ENCODE data around the gene APOBEC4. TPM values are rescaled to one million over a fixed set of nuclear protein-coding genes. Genes with fewer than 3 reads are reported as not detected.

The APOBEC4 gene
- total RNA-seq, 1 donor from 2014 or later: not detected

DNA sequence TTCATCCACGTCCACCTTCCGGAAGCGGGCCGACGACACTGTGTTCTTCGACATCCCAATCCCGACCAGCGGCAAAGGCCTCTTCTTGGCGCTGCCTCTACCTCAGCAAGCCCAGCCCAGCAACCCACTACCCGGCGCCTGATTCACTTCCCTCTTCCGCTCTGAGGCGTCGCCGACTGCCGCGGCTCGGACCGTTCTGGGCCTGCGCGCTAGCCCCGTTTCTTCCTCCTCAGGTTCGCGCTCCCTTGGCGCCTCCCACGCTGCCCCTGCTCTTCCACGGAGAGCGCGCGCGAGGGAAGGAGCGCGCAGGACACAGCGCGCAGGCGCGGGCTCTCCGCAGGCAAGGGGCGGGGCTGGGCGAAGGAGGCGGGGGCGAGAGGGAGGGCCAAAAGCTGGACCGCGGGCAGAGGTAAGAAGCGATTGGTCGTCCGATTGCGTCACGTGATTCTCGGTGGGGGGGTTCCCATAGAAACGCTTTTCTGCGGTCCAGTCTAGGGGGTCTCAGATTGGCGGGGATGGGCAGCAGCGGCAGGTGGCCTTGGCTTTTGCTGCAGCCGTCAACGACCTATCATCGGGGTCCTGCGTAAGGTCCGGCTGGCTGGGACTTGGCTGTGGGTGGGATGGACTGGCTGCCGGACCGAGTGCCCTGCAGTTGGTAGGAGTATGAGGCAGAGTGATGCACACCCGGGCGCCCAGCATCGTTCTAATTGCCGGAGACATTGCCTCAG lies 17.3 kb downstream of the APOBEC4 start, which contains the start of gene ARPC5:
TSS of gene ARPC5 (minus strand) at position 178 of the 728 bp plus-strand sequence. CDS start at position 54, 124 bp downstream.
- TF ChIP-seq, protein P1, sequence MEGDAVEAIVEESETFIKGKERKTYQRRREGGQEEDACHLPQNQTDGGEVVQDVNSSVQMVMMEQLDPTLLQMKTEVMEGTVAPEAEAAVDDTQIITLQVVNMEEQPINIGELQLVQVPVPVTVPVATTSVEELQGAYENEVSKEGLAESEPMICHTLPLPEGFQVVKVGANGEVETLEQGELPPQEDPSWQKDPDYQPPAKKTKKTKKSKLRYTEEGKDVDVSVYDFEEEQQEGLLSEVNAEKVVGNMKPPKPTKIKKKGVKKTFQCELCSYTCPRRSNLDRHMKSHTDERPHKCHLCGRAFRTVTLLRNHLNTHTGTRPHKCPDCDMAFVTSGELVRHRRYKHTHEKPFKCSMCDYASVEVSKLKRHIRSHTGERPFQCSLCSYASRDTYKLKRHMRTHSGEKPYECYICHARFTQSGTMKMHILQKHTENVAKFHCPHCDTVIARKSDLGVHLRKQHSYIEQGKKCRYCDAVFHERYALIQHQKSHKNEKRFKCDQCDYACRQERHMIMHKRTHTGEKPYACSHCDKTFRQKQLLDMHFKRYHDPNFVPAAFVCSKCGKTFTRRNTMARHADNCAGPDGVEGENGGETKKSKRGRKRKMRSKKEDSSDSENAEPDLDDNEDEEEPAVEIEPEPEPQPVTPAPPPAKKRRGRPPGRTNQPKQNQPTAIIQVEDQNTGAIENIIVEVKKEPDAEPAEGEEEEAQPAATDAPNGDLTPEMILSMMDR (IDR thresholded peaks at IDR 0.05; ENCODE audit: unreplicated experiment): no peak
- Mint-ChIP-seq H3K4me1 (ENCODE audit: unreplicated experiment) (peaks cover 26% of the 10 kb centered on the region), H3K4me3 (ENCODE audit: unreplicated experiment) (peak within 1 kb of the TSS; percentile 99), H3K27ac (ENCODE audit: unreplicated experiment) (peak within 1 kb of the TSS; percentile 97), H3K36me3 (ENCODE audit: low read depth, unreplicated experiment) (peaks cover 2% of the 10 kb centered on the region), H3K27me3 (ENCODE audit: unreplicated experiment) (peaks cover 5% of the 10 kb centered on the region), H3K9me3 (ENCODE audit: unreplicated experiment) (no peaks in the 10 kb centered on the region)
- peak; percentile 97 for DNase-seq (ENCODE audit: low spot score)

DNA sequence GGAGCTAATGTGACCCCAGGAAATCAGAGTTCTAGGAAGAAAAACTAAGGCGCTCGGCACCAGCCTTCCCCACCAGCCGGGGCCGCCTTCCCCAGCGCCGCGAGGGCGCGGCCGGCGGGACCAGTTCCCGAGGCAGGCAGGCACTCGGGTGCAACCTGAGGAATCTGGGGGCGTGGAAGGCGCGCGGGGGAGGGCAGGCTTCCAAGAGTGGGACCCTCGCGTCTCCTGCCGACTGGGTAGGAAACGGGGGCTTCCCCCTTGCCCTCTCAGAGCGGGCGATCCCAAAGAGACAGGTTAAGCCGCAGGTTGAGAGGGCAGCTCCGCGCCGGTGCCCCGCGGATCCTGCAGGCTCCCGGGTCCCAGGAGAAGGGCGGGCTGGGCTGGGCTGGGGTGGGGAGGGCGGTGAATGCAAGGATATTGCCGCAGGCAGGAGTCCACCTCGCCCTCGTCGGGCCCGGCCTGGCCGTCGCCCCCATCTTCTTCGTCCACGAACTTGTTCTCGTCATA lies 18.0 kb downstream of the APOBEC4 start:
- peaks cover 29% of the 10 kb centered on the region for H3K4me1 Mint-ChIP-seq (ENCODE audit: unreplicated experiment)
- H3K4me3 Mint-ChIP-seq (ENCODE audit: unreplicated experiment): peak overlapping the region; percentile 99
- H3K27me3 Mint-ChIP-seq (ENCODE audit: unreplicated experiment): peaks cover 5% of the 10 kb centered on the region
- DNase-seq (ENCODE audit: low spot score): peak; percentile 61
- H3K27ac Mint-ChIP-seq (ENCODE audit: unreplicated experiment): peak overlapping the region; percentile 97
- TF ChIP-seq, protein P1 (IDR thresholded peaks at IDR 0.05; ENCODE audit: unreplicated experiment): no peak
- peaks cover 7% of the 10 kb centered on the region for H3K36me3 Mint-ChIP-seq (ENCODE audit: low read depth, unreplicated experiment)
- no peaks in the 10 kb centered on the region for H3K9me3 Mint-ChIP-seq (ENCODE audit: unreplicated experiment)

DNA sequence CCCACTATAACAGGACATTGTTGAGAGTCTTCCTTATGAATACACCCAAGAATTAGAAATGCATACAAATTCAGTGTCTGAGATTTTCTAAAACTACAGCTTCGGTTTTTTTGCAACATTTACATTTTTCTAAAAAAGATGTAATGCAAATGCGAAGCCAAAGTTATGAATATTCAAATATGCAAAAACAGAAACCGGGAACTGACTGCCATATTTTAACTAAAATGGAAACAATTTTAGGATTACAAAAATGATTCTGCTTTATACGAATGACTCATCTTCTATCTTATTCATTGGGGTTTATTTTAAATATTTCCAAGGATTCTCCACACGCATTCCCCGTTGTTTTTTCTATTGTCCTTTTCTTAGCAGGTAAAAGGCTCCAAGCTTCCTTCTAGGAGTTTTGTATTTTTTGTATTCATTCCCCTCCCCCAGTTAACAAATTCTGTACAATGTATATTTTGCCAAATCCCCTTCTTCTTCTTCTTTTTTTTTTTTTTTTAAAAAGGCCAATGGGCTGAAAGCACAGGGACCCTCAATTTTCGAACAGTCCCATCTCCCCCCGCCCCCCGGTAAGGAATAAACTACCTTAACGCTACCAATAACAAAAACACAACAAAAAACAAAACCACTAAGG lies 18.6 kb downstream of the APOBEC4 start:
- TF ChIP-seq, protein P1 (IDR thresholded peaks at IDR 0.05; ENCODE audit: unreplicated experiment): no peak
- Mint-ChIP-seq H3K9me3 (ENCODE audit: unreplicated experiment) (no peaks in the 10 kb centered on the region), H3K4me3 (ENCODE audit: unreplicated experiment) (peak overlapping the region; percentile 99), H3K27me3 (ENCODE audit: unreplicated experiment) (peaks cover 5% of the 10 kb centered on the region), H3K36me3 (ENCODE audit: low read depth, unreplicated experiment) (peaks cover 9% of the 10 kb centered on the region), H3K4me1 (ENCODE audit: unreplicated experiment) (peaks cover 29% of the 10 kb centered on the region), H3K27ac (ENCODE audit: unreplicated experiment) (peak overlapping the region; percentile 95)
- DNase-seq (ENCODE audit: low spot score): no peak

DNA sequence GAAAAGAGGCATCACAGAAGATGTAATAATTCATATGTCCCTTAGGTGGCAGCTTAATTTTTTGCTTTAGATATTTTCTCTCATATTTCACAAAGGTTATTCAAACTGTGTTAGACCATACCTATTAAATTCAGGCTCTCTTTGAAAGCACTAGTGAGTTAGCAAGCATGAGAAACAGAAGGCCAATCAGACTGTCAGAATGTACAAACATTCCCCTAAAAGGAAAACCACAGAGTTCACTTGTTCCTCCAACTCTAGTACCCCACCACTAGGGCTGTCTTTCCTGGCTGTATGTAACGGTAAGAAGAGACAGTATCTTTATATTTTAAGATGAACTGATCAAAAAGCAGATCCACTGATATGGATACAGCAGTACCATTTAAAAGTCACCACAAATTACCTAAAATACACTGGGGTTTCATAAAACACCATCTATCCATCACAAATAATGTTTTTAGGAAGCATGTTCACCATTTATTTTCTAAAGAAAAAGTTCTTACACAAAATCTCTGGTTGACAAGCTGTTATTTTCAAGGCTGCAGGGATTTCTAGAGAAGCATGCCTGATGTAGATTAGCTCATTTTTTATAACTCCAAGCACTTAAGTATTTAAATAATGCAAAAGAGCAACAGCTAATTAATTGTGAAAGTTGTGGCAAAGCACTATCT lies 19.3 kb downstream of the APOBEC4 start:
- Mint-ChIP-seq H3K4me1 (ENCODE audit: unreplicated experiment) (peaks cover 30% of the 10 kb centered on the region), H3K36me3 (ENCODE audit: low read depth, unreplicated experiment) (peaks cover 15% of the 10 kb centered on the region), H3K27ac (ENCODE audit: unreplicated experiment) (peak overlapping the region; percentile 95), H3K9me3 (ENCODE audit: unreplicated experiment) (no peaks in the 10 kb centered on the region), H3K4me3 (ENCODE audit: unreplicated experiment) (peak overlapping the region; percentile 99), H3K27me3 (ENCODE audit: unreplicated experiment) (peaks cover 5% of the 10 kb centered on the region)
- DNase-seq (ENCODE audit: low spot score): no peak
- TF ChIP-seq, protein P1 (IDR thresholded peaks at IDR 0.05; ENCODE audit: unreplicated experiment): peak; percentile 77

Data from endothelial cell (in vitro differentiated cells).